ENCODE measurements around the gene CCDC51.

The CCDC51 gene

GRCh38 chr3:48422272-48422671 lies 17.6 kb downstream of the CCDC51 start:
- in situ Hi-C loops (cut with MboI; ENCODE audit: low sequenced_read_pairs): no loop called here

DNA sequence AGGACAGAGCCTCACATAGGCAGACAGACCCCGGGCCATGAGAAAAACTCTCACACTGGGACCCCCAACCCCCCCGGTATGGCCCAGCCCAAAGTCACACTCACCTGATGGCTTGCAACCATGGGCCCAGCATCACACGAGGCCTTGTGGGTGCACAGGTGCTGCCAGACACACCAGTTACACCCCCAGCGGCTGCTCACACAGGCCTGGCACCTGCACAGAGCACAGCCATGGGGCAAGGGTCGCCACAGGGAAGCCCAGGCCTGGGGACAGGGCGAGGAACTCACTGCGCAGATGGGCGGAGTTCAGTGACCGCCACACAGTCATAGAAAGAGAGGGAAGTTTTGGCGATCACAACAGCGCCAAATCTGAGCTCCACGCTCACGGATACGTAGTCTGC lies 19.4 kb downstream of the CCDC51 start:
- in situ Hi-C loops (cut with MboI; ENCODE audit: low sequenced_read_pairs): no loop called here

DNA sequence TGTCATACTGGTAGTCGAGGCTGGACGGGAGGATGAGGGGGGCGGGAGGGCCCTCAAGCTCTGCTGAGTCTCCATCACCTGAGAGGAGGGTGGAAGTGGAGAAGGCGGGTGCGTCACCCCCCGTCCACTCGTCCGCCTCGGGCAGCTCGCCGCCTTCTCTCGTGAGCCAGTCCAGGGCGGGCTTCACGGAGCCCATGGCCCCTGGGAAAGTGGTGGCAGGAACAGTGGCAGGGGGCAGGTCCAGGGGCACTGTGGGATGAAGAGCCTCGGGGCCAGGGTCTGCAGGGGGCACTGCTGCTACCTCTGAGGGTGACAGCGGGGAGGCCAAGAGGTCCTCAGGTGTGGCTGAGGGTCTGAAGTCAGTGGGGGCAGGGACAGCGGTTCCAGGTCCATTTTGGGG lies 20.3 kb downstream of the CCDC51 start:
- in situ Hi-C loops (cut with MboI; ENCODE audit: low sequenced_read_pairs): no loop called here

GRCh38 chr3:48419149-48419548 lies 20.8 kb downstream of the CCDC51 start:
- in situ Hi-C loops (cut with MboI; ENCODE audit: low sequenced_read_pairs): no loop called here

DNA sequence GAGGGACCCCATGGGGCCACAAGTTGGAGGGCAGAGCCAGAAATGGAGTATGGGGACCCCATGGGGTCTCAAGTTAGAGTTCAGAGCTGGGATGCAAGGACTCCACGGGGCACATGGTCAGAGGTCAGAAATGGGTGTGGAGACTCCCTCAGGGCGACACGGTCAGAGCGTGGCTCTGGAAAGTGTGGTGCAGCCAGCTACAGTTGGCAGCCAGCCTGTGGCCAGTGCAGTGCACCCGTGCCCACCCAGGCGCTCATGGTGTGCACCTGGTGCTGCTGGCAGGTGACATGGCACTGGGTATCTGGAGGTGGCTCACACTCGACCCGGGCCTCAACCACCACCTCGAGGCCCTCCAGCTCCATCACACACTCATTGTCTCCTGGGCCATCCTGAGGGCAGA lies 21.3 kb downstream of the CCDC51 start:
- in situ Hi-C loops (cut with MboI; ENCODE audit: low sequenced_read_pairs): no loop called here

DNA sequence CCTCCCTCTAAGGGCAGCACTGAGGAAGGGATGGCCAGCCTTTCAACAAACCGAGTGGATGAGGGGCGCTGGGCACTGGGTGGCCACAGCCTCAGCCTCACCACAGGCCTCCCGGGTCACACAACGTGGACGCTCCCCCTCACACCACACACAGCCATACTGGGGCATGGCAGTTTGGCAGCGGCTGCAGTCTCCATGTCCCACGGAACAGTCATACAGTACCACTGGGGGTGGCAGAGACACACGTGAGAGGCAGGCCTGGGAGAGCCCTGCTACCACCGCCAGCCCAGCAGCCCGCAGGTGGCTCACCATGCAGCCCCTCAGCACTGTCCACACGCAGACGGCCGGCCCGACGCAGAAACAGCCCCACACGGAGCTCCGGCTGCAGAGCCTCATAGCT lies 21.8 kb downstream of the CCDC51 start:
- in situ Hi-C loops (cut with MboI; ENCODE audit: low sequenced_read_pairs): no loop called here

DNA sequence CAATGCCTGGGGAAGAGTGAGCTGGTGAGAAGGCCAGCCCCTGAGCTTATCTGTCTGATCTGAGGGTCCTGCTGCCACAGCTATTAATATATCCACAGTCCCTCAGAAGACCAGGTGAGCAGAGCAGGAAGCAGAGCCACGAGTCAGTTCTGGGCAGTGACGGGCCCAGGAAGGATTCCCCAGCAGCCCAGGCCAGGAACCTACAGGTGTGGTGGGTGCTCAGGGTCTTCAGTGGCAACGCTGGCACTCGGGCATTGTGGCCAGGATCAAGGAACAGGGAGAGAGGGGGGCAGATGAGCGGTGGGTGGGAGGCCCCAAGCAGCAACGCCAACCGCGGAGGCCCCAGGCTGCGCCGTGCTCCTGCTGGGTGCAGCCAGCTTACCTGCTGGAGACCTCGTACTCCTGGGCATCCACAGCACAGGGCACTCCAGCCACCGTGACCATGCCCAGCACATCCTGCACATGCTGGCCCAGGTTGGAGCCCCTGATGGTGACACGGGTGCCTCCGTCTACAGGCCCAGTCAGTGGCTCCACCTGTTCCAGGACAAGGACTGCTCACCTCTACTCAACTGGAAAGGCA lies 22.3 kb downstream of the CCDC51 start:
- in situ Hi-C loops (cut with MboI; ENCODE audit: low sequenced_read_pairs): no loop called here

DNA sequence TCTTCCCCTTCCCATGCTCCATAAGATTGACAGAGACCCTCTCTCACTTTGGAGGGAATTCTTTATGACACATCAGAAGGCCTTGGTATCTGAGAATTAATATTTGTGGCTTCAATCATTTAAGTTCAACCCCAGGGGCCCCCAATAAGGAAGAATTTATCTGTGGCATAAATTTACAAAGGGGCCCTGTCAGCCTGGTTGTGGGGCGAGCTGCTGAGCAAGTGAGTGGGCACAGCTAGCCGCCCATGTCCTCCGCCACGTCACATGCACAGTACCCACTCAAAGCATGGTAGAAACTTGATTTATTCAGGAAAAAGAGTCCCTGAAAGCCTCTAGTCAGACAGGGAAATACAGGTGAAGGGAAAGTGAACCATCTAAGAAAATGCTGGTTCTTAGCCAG lies 23.4 kb downstream of the CCDC51 start:
- in situ Hi-C loops (cut with MboI; ENCODE audit: low sequenced_read_pairs): no loop called here

GRCh38 chr3:48416091-48416505 lies 23.8 kb downstream of the CCDC51 start:
- in situ Hi-C loops (cut with MboI; ENCODE audit: low sequenced_read_pairs): no loop called here

DNA sequence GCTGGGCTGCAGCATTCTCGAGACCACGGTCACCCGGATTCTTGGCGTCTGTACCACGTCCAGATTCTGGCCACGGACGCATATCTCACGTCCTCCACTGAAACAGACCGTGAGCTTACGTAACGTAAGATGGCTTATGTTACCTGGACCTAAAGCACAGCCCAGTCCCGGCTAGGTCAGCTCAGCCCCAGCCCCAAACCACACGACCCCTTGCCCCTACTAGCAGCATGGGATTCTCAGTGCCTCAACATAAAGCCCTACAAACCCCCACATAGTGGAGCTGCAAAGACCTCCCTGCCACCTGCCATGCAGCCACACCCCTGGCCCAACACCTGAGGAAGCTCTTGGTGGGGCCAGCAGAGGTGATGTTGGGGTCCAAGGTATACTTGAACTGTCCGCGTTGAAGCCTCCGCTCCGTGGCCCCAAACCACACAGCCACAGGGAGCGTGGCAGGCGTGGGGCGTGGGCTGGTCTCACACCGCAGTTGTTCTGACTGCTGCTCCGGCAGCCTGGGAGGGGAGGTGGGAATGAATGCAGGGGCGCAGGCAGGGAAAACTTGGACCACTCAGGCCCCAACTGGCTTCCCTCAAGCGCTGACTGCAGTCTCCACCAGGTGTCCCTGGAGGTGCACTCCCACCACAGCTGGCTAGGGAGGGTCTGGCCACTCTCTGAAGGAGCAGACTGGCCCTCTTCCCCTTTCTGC lies 24.5 kb downstream of the CCDC51 start:
- in situ Hi-C loops (cut with MboI; ENCODE audit: low sequenced_read_pairs): no loop called here

DNA sequence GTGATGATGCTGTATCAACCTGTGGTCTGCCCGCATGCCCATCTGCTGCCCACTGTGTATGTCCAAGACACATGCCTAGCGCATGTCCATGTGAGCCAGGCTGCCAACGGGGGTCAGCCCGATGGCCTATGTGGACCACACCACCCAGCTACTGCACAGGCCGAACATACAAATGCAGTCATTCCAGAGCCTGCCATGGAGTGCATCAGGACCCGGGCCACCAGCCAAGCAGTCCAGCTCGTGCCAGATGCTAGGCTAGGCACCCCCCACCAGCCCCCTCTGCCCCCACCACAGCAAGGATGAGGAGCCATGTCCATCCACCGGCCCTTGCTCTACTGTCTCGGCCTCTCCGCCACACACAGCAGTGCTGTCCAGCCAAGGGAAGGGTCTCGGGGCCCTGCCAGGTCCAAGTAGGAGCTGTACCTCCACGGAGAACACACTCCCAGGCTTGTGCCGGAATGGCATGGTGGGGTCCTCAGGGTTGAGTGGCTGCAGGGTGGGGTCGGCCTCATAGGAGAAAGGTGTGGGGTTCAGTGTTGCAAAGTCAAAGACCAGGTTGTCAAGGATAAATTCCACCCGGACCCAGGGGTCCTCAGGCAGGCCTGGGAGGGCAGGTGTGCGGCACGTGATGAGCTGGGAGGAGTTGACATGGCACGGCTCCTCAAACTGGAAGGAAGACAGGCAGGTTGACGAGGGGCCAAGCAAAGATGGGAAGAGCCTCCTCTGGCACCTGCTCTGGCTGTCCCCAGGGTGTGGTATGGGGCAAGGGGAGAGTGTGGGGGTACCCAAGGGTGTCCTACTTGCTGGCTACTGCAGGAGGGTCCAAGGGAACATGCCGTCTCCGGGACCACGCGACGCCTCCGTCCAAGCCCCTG lies 25.3 kb downstream of the CCDC51 start:
- in situ Hi-C loops (cut with MboI; ENCODE audit: low sequenced_read_pairs): no loop called here

DNA sequence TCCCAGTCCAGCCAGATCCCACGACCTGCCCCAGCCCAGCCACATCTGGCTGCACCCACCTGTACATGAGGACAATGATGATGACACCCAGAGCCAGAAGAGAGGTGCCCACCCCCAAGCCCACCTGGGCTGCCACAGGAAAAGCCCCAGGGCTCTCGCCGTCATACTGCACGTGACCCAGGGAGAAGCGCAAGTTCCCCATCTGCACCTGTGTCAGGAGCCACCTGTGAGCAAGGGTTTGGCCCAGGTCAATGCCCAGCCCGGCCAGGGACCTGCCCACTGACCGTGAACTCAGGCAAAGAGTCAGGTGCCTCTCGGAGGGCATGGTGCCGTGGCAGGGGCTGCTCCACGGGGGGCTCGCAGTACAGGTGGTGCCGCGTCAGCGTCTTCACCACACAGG lies 26.3 kb downstream of the CCDC51 start:
- in situ Hi-C loops (cut with MboI; ENCODE audit: low sequenced_read_pairs): no loop called here

DNA sequence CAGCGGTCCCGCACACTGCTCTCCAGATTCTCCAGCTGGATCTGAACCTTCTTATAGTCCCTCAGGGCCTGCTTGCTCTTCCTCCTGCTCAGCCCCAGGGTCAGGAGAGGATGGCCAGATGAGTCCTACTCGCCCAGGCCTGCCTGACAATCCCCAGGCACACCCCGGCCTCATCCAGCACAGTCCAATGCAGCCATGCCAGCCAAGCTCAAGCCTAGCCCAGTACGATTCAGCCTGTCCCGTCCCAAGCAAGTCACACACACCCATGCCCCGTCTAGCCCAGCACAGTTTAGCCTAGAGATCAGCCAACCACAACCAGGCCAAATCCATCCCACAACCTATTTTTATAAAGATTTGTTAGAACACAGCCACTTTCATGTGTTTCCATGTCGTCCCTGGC lies 26.8 kb downstream of the CCDC51 start:
- in situ Hi-C loops (cut with MboI; ENCODE audit: low sequenced_read_pairs): no loop called here

DNA sequence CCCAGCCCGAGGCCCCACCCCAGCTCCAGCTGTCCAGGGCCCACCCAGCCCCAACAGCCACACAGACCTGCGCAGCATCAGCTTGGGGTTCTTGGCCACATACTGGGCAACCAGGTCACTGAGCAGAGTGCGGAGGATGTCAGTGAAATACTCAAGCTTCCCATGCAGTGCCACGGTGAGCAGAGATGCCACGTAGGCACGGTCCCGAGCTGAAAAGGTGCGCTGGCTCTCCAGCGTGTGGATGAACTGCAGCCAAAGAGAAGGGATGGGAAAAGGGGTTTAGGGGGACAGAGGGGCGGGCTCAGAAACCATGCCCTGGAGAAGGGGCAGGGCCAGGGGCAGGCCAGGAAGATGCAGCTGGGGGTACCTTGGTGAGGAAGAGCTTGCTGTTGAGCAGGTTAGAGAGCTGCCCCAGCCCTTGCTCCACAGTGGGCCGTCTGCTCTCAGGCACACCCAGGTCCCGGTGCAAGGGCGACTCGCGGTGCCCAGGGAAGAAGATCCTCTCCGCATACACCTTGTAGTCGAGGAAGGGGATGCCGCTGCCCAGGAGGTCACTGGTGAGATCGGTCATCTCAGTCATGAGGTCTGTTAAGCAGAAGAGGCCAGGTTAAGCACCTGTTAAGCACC lies 27.4 kb downstream of the CCDC51 start:
- in situ Hi-C loops (cut with MboI; ENCODE audit: low sequenced_read_pairs): no loop called here

DNA sequence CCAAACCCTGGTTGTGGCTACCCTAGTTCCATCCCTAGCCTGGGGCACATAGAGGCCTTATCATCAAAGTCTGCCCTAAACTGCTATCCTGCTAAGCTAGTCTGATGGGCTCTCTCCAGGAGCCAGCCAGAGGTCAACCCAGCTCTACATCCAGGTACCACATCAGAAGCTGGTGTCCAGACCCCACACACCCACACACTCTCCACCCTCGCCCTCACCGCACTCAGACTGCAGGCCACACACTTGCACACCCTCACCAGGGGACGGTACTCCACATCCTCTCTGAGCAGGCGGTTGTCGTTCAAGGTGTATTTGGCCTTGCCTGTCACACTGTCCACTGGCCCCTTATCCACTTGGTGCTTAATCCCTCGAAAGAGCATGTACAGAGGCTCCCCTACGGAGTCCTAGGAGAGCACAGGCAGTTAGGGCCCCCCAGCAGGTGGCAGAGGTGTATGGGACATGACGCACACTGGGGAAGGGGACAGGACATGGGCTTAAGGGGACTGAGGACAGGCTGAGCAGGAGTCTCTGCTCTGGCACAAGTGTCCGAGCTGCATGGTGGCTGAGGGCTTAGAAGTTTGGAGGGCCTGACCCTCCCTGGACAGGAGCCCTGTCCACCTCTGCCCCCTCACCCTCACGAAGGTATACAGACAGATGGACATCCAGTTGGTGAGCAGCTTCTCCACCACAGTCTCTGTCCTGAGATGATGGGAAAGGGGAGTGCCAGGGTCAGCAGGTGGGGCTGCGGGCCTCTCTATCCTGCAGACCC lies 28.1 kb downstream of the CCDC51 start:
- in situ Hi-C loops (cut with MboI; ENCODE audit: low sequenced_read_pairs): no loop called here

DNA sequence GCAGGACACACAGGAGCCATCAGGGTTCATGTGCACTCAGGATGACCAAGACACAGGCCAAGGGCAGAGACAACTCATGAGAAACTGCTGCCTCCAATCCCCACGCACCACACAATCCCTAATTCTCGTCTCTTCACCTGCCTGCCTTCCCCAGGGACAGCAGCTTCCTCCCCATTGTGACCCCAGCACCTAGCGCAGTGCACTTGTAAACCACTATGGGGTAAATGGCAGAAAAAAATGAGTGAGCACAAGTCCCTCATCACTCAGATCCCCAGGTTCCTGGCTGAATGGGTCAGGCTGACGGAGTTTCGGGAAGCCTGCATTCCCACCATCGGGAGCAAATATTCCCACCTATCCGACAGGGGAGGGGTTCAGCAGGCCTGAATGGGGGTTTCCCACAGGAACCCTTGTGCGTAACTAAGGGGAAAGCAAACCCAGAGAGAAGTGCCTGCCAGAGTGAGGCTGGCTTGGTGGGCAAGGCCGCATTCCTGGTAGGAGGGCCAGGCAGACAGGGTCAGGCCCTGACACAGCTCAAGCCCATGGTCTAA lies 28.8 kb downstream of the CCDC51 start:
- in situ Hi-C loops (cut with MboI; ENCODE audit: low sequenced_read_pairs): no loop called here

DNA sequence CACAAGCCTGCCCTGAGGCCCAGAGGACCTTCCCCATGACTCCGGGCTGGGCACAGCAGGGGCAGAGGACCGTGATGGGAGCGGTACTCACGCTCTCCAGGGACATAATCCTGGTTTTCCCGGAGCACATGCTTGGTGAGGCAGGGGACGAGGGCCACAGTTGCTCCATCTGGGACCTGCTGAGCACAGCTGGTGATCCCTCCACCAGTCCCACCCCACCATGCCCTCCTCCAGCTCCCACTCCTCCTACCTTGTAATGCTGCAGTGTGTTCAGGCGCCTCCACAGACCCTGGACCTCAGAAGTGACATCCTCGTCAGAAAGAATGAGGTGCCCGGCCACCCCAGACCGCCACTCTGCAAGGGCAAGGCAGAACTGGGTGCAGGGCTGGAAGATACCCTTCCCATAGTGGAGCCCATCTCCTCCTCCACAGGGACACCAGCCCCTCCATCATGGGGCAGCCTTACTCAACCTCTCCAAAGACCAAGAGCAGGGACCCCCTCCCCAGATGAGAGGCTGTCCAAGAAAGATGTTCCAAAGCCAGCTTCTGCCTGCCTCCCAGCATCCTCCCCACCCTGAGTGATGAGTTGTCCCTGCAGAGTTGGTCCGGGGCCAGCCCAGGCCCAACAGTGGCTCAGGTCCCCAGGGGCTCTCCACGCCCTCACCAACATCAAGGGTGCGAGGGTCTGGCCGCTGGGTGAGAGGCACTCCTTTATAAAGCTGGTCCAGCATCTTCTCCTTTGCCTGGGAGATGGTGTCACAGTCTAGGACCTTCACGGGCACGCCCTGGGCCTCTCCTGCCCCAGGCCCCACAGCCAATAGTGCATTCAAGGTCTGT lies 29.5 kb downstream of the CCDC51 start:
- in situ Hi-C loops (cut with MboI; ENCODE audit: low sequenced_read_pairs): no loop called here

GRCh38 chr3:48409291-48410201 lies 30.4 kb downstream of the CCDC51 start:
- in situ Hi-C loops (cut with MboI; ENCODE audit: low sequenced_read_pairs): no loop called here

Data from hTERT RPE-1 (cell line).